Hematopoietic multipotent progenitor cell treated with erythropoietin and hydrocortisone succinate and interleukin-3 and kit ligand, for 8 days (in vitro differentiated cells): ENCODE results near the gene GNB4.
A peak's percentile ranks its signal among the peaks of the same experiment; 100 is the strongest.

Experiments
- DNase-seq: peaks from one replicate; pipeline ENCODE4 v3.0.0-alpha.2; 2015

The GNB4 gene

GRCh38 chr3:179432451-179432850 lies 18.8 kb downstream of the GNB4 start:
- no peak for DNase-seq

DNA sequence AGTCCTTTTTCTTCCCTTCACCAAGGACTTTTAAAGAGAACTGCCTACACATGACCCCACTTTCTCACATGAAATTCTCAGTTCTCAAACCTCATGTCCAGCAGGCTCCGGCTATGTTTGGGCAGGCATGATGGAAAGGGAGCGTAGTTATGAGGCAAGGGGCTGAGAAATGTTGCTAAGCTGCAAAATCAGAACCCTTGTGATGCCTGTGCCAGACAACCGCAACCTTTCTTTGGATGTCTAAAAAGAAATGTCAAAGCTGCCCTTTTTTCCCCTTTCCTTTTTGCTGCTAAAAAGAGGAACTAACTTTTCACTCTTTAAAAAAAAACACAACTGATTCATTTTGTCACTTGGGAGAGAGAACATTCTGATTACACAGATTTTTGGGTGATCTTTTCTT lies 19.2 kb downstream of the GNB4 start:
- peak; percentile 12 for DNase-seq

- no peak for DNase-seq
Observed at GRCh38 chr3:179430277-179430870, 20.9 kb downstream of the GNB4 start.

GRCh38 chr3:179428876-179429548 lies 22.3 kb downstream of the GNB4 start:
- no peak for DNase-seq

DNA sequence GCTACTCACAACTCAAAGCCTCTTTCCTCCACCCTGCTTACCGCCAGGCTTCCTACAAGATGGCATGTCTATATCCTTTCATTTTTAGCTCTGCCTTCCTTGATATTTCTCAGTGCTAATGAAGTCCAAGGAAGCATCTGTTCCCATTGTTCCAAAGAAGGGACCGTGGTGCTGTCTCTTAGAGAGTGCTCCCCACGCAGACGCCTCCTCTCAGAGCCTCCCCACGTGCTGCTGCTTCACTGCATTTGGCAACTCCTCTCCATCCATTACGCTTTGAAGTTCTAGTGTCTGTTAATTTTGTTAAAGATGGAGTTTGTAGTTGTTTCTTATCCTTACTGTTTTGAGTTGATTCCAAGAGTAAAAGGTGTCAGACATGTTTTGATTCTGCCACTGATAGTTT lies 26.2 kb downstream of the GNB4 start:
- DNase-seq = no peak

DNA sequence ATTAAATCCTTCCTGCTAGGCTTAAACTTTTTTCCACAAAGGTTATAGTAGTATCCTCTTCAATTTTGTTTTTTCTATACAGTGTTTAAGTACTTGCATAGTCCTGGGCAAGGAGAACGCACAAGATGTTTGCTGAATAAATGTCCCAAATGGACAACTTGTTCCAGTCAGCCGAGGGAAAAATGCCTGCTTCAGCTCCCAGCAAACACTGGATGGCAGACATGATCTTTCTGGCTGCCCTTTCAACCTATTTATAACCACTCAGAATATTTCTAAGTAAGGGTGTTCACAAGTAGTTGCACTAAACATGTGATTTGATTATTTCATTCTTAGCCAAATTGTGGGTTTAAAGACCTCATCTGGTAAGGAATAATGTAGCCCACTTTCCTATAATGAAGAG lies 29.8 kb downstream of the GNB4 start:
- peak; percentile 13 for DNase-seq

GRCh38 chr3:179418610-179419009 lies 32.7 kb downstream of the GNB4 start:
- DNase-seq = no peak

DNA sequence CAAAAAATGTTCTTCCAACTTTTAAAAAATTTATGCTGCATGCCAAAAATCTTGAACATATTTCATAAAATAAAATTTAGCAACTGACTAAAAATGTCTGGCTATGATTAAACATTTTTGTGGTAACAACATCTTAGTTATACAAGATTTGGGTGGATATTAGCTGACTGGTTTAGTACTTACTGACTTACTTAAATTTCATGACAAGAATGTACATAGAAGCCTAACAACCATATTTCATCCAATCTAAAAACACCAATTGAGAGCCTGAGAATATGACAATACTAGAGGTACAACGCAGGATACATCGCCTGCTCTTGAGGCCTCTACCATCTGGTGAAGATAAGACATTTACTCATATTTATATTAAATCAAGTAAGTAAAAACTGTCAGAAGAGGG lies 34.6 kb downstream of the GNB4 start:
- no peak for DNase-seq

- DNase-seq = no peak
Observed at GRCh38 chr3:179415377-179415776, 35.9 kb downstream of the GNB4 start.

DNA sequence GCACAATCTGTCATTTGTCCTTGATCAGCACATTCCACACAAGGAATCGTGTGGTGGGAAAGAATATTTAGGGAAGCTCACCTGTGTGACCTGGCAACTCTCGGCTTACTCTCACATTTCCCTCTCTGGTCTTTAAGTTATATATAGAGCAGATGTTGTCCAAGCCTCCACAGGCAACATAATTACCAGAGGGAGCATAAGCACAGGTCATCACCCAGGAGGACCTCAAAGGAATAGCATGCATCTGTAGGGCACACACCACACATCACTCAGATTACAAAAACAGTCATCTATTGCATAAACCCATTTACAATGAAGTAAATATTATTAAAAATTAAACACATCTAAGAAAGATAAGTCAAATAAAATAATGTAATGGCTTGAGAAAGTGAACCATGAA lies 36.5 kb downstream of the GNB4 start:
- DNase-seq = no peak

DNA sequence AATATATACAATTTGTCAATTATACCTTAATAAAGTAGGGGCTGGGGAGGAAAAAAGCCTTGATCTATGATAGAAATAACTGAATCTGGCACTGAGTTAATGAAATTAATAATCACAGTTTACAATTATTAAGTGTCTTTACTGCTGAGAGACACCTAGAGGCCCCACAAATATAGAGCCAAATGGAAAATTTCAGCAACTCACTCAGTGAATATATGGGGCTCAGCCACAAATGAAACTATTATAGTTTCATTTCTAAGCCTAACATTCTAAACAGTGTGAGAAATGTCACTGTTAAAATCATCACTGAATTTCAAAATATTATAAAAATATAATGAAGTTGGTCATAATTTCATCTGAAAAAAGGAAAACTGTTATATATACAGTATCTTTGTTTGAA lies 40.3 kb downstream of the GNB4 start:
- DNase-seq = no peak

DNA sequence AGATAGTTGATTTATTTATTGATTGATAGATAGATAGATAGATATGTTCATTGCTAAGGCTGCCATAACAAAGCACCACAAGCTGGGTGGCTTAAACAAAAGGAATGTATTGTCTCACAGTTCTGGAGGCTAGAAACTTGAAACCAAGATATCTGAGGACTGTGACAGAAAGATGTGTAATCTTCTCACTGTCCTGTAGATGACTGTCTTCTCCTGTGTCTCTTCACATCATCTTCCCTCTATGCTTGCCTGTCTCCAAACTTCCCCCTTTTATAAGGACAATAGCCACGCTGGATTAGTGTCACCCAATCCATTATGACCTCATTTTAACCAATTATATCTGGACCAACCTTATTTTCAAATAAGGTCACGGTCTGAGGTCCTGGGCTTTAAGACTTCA lies 40.9 kb downstream of the GNB4 start:
- DNase-seq = no peak

DNA sequence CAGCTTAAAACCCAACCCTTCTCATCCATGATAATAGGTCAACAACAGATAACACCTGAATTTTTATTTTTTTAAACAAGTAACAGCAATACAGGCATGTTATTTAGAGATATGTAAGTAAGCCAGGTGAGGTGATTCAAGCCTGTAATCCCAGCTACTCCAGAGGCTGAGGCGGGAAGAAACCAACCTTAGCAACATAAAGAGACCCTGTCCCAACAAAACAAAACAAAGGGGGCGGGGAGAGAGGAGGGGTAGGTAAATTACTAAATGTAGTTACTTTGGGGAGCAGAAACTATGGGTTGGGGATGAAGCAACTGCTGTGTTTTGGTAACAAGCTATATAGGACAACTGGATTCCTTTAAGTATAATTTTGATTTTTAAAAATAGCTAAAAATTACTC lies 47.0 kb downstream of the GNB4 start:
- no peak for DNase-seq

- no peak for DNase-seq
Observed at GRCh38 chr3:179402963-179403362, 48.3 kb downstream of the GNB4 start.

DNA sequence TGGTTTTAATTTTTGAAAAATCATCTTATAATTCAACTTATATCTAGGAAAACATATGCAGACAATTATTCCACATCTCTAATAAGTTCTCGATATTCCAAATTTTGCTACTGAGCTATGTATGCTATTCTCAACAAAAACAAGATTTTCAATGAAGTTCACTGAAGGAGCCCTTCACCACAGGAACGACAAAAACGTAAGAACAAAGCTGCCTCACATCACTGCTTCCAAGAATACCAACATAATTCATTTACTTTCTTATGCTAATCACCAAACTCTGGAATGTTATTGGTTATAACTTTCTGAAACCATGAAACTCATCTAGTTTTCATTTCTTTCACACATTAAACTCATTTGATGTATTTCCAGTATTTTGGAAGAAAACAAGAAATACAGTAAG lies 49.7 kb downstream of the GNB4 start:
- no peak for DNase-seq

- no peak for DNase-seq
Observed at GRCh38 chr3:179398574-179399231, 52.6 kb downstream of the GNB4 start.

- DNase-seq = no peak
Observed at GRCh38 chr3:179391906-179392305, 59.4 kb downstream of the GNB4 start.

- peak; percentile 58 for DNase-seq
Observed at GRCh38 chr3:179376474-179376873, 74.8 kb downstream of the GNB4 start.

DNA sequence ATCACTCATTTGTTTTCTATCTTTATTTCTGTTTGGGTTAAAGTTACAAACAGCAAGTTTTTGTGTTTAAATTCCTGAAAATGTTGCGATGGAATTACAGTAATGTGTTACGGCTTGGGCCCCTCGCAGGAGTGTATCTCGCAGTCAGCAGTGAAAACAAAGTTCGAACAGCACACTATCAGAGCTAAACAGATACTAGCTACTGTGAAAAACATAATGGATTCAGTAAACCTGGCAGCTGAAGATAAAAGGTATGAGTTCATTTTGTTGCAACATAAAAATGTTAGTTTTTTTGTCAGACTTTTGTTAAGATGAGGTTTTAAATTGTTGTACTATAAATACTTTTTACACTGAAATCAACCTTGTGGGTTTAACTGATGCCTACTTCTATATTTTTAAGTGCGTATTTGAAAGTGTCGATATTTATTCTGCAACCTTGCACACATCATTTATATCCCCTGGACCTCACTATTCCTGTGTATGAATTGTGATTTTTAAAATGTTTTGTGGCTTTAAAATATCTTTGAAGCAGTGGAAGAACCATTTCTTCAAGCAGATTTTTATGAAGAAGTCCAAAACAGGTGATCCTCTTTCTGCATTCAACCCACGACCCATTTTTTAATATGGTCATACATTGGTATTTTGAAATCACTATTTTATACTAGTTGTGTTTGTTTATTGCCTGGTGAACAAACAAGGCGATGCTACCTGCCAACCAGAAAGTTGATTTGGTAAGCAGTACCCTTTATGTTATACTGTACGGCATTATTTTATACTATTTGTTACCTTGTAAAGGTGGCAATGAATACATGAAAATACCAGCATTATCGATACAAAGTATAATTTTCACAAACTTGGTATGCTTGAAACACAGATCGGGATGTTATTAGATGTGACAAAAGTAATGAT lies 75.9 kb downstream of the GNB4 start:
- peak; percentile 83 for DNase-seq

GRCh38 chr3:179373938-179374337 lies 77.3 kb downstream of the GNB4 start:
- DNase-seq = peak; percentile 31

- no peak for DNase-seq
Observed at GRCh38 chr3:179369621-179370020, 81.6 kb downstream of the GNB4 start.

DNA sequence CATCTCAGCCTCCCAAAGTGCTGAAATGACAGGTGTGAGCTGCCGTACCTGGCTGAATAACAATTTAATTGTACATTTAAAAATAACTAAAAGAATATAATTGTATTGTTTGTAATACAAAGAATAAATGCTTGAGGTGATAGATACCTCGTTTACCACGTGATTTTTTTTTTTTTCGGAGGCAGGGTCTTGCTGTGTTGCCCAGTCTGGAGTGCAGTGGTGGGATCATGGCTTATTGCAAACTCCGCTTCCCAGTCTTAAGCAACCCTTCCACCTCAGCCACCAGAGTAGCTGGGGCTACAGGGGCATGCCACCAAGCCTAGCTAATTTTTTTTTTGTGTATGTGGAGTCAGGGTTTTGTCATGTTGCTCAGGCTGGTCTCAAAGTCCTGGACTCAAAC lies 87.9 kb downstream of the GNB4 start:
- no peak for DNase-seq

DNA sequence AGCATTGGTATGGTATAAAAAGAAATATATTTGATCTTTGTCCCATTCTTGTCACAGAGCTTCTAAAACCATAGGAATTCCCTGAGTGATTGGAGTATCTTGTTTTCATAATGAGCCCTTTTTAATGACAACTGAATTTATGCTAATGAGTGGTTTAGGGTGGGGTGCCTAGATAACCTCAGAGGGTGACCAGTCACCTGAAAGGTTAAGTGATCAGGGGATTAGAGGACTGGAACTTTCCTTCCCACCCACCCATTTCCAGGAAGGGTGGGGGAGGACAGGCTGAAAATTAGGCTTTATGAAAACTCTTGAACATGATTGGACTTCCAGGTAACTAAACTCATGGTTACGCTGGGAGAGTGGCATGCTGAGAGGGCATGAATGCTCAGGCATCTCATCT lies 95.3 kb downstream of the GNB4 start:
- no peak for DNase-seq
